DMS153 treated with DMSO at 0.1 percent for 48 hours (cell line): Measurements from ENCODE around the gene ST6GALNAC3.
A peak's percentile ranks its signal among the peaks of the same experiment; 100 is the strongest.
"Not testable (repeated sequence)": the region's sequence is repeated elsewhere in the genome, so short reads cannot be mapped to it uniquely, and the experiment has no call there.

Experiments
- DNase-seq: peaks from one replicate; lab custom pipeline; 2025; ENCODE audit not compliant: unreplicated experiment; lab: John Stamatoyannopoulos, UW

Gene ST6GALNAC3

DNA sequence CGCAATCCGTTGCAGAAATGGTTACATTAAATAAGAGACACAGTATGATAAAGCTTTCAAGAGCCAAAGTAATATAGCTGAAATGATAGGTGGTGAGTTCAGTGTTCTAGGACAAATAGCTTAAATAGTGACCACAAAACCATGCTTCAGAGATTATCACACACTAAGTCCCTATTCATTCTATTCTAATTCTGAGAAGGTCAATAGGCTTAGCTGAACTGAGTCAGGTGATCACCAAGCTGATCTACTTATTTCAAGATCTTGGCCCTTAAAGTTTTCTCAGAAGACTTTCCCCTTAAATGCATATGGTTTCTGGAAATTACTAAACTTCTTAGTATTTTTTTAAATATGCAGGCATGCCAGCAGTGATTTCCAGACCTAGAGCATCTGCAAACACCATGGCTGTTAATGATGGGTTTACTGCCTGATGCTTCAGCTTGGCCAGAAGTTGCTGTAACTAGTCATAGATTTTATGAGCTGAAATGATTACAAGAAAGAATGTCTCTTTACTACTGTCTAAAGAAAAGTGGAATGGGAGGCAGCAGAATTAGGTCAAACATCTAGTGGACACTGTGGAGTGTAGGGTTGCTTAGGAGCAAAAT, 242.9 kb downstream of the ST6GALNAC3 start:
- DNase-seq: no peak

DNA sequence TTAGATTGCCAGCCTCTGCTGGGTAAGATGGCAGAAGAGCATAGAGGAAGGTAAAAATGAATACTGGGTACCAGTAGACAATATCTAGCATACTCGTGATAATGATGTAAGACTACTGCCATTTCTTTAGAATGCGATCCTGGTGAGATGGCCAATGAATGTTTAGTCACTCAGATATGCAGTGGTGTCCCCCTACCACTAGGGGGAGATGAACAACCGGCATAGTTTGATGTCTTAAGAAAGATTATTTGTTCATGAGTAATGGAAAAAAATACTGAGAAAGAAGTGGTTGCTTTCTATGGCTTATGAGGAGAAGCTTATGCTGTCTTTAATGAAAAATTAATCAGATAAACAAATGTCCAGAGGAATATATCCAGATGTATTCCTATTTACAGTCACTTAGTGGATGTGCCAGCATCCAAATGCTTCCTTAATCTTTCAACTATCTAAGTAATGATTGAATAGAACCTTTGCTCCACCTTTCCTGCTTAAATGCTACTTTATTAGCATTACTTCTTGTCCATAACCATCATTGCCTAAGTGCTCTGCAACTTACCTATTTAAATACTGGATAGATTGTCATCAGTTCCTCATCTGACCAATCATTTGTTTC, 256.6 kb downstream of the ST6GALNAC3 start:
- DNase-seq: peak; percentile 30

DNA sequence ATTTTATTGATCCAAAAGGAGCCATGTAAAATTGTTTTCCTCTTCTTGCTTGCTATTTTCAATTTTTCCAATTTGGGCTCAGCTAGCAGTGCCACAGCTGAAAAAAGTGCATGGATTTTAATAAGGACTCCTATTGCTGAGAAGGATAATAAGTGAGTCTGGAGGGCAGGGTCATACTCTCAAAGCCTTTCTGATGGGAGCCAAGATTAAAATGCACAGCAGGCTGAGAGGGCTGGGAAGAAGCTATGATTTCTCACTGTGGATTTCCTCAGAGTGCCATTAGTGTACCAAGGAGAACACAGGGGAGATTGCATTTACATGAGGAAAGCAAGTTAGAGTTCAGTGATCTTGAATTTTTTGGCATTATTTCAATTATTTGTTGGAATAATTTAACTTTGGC, 261.3 kb downstream of the ST6GALNAC3 start:
- no peak for DNase-seq

DNA sequence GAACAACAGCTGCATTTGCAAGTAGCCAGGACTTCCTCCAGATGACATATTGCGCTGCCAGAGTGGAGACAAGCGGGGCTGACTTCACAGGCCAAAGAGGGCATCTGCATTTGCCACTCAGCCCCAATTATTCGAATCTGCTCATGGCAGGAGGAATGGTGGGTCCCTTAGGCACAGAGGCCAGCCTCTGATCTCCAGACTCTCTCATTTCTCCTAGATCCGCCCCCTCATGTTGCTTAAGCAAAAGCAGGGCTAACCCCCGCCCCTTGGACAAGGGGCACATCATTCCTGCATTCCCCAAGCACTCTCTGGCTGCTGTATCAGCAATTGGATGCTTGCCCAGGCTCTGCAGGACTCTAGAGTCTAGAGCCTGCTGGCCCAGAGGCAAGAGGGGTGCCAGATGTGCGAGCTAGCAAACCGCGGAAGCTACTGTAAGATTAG, 262.4 kb downstream of the ST6GALNAC3 start:
- no peak for DNase-seq

DNA sequence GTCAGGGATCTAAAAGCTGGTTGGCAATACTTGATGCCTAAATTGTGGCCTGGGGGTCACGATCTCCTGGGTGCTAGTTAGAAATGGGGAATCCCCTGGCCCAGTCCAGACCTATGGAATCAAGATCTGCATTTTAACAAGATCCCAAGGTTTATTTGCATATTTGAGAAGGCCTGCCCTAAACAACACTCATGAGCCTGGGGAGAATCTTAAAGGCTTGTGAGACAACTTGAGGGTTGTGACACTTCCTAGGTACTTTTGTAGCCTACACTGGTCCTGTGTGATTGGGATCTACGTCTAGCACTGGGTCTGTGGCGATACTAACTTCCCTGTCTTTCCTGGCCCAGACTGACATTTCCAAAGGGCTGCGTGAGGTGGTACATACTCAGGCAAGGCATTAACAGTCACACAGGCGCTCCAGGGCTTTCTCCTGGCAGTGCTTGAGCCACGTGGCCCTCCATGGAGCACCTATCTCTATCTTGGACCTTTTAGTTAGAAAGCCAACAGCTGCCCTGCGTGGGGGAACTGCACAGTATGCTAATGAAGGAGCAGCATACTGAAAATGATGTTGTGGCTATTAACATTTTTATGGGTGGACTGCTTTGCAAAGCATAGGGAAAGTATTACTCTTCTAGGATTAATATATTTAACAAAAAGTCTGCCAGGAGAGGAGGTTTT, 263.1 kb downstream of the ST6GALNAC3 start:
- DNase-seq: no peak

DNA sequence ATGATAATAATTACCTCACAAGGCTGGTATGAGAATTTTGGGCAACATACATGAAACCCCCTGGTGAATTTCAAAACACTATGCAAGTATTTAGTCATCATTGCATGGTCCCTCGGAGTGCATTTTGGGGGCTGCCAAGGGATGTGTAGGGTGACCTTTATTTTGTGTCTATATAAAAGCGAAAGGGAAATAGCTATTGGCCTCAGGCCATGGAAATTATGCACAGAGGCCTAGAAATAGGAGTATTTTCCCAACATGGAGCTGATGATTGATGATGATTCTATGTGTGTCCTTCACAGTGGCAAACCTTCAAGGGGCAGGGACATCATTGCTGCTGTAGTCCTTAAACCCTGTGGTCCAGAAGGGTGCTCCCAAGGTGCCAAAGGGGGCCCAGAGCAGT, 265.5 kb downstream of the ST6GALNAC3 start:
- DNase-seq: no peak

DNA sequence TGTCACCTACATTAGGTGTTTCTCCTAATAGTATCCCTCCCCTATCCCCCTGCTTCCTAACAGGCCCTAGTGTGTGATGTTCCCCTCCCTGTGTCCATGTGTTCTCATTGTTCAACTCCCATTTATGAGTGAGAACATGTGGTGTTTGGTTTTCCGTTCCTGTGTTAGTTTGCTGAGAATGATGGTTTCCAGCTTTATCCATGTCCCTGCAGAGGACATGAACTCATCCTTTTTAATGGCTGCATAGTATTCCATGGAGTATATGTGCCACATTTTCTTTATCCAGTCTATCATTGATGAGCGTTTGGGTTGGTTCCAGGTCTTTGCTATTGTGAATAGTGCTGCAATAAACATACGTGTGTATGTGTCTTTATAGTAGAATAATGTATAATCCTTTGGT, 267.3 kb downstream of the ST6GALNAC3 start:
- DNase-seq: not testable (repeated sequence)

DNA sequence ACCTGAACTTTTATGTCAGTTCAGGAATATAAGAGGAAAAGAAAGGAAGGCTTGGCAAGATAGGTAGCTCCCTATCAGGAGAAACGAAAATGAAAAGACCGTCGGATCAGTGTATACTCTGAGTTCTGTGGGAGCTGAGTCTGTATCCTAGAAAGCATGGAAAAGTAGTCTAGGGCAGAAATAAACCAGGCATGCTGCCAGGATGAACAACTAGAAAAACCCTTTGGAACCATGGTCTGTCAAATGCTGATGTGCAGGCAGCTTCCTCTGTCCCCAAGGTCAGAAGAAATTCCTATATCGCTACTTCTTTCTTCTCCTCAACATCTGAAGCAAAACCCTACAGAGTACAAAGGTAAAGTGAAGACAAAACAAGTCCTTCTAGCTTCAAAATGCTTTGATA, 268.8 kb downstream of the ST6GALNAC3 start:
- no peak for DNase-seq

DNA sequence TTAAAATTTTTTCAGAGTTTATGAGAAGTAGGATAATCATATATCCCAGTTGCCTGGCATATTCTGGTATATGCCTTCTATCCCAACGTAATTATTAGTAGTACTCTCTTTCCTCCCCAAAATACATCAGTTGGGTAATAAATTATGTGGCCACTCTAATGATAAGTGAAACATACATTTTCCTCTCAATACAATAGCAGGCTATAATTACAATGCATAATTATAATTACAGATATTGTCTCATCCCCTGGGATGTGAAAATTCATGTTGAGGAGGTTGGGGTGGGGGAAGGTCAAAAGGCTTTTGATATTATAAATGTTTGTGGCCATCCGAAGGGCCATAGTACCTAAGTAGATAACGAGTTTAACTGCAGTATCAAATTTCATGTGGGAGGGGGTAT, 277.1 kb downstream of the ST6GALNAC3 start:
- DNase-seq: no peak

DNA sequence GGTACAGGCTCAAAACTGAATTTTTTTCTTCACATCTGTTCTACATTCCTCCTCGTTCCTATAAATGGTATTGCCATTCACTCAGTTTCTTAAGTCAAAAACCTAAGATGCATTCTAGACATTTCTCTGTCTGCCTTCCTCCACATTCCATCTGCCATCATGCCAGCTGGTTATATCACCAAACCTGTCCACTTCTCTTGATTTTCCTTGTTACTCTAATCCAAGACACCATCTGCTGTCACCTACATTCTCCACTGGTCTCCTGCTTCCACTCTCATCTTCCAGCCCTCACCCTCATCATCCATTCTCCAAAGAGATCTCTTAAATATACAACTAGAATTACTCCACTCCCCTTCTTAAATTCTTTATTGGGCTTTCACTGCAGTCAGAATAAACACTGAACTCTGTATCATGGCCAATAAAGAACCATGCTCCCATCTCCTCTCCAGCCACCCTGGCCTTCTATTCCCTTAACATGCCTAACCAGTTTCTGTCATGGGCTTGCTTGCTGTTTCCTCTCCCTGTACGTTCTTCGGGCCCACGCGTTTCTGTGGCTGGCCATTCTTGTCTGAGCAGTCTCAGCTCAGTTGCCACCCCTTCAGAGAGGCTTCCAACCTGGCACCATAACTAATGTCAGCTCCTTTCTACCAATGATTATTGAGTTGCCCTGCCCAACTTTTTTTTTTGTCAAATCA, 278.3 kb downstream of the ST6GALNAC3 start:
- DNase-seq: no peak

DNA sequence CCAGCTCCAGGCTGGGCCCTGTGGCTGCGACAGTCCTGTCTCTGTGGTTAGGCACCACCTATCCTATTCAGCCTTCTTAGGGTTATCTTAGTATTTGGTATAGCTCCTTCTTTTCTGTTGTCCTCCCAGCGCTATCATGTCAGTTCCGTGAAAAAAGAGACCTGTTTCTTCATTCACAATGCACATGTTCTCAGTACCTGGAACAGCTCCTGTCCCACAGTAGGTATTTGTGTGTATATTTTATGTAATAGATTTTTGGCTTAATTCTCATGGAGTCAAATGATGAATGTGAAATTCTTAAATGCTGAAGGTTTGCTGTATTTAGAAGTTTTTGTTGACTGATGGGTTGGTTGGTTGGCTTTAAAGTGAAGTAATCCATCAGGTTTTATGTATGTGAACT, 279.7 kb downstream of the ST6GALNAC3 start:
- DNase-seq: no peak

DNA sequence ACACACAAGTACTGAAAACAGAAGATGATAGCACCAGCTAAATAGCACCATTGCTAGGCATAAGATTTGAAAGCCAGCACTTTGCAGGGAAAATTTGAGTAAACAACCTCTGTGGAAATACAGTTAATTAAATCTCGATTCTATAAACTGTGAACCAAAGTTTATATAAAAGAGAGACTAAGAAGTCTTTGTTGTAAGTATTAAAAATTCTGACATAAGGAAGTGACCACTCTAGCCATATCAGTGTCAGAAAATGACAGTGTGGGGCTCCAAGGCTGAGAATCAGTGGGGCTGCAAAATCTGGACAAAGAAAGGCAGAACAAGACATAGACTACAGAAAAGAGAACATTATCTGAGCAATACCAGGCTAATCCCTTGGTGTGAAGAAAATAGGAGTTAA, 292.2 kb downstream of the ST6GALNAC3 start:
- no peak for DNase-seq

DNA sequence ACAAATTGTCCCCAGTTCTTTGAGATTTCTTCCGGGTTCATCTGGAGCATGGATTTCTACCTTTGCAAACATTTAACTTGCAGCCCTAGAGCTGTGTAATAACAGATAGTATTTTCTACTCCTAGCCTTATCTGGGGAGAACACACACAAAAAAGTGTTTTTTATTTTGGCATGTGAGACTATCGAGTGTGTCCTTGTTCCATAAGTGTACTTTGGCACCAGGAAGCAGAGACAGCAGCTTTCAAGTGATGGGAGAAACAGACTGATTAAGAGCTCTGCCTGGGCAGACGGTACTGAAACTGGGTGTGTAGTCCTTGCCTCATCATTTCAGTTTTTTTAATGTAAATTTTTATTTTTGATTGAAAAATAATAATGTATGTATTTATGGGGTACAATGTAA, 297.4 kb downstream of the ST6GALNAC3 start:
- DNase-seq: peak; percentile 22

DNA sequence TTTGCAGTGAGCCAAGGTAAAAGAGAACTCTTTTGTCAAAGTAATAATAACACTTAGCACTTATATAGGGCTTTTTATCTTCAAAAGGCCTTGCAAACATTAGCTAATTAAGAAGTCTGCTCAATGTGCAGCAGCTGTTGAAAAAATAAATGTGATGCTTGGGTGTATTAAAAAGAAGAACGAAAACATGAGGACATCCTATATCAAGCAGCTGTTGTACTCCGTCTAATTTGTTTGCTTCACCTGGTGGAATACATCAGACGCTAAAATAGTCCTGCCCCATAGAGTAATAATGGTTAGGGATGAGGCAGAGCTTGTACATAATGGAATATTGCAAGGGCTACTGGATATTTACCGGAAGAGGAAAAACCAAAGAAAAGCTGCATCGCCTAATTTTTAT, 299.5 kb downstream of the ST6GALNAC3 start:
- peak; percentile 41 for DNase-seq

DNA sequence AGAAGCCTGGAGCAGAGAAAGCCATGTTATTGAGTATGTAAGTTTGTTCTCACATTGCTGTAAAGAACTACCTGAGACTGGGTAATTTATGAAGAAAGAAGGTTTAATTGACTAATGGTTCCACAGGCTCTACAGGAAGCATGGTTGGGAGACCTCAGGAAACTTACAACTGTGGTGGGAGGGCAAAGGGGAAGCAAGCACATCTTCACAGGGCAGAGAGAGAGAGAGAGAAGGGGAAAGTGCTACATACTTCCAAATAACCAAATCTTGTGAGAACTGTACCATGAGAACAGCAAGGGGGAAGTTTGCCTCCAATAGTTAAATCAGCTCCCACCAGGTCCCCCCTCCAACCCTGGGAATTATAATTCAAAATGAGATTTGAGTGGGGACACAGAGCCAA, 302.7 kb downstream of the ST6GALNAC3 start:
- DNase-seq: no peak

DNA sequence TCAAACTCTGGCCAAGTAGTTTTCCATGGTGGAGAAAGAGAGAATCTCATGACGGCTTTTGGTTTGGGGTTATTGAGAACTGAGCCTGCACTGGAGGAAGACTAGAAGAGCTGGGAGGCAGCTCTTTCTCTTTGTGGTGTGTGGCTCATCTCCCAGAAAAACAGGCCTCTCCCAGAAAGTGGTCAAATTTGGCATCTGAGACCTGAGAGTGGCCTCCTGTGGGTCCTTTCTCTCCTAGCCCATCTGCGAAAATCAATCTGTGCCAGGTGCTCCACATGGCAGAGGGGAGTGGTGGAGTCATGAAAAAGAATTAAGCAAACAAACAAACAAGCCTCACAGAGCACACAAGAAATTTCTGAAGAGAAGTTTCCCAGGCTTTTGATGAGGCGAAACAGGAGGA, 305.0 kb downstream of the ST6GALNAC3 start:
- DNase-seq: no peak

DNA sequence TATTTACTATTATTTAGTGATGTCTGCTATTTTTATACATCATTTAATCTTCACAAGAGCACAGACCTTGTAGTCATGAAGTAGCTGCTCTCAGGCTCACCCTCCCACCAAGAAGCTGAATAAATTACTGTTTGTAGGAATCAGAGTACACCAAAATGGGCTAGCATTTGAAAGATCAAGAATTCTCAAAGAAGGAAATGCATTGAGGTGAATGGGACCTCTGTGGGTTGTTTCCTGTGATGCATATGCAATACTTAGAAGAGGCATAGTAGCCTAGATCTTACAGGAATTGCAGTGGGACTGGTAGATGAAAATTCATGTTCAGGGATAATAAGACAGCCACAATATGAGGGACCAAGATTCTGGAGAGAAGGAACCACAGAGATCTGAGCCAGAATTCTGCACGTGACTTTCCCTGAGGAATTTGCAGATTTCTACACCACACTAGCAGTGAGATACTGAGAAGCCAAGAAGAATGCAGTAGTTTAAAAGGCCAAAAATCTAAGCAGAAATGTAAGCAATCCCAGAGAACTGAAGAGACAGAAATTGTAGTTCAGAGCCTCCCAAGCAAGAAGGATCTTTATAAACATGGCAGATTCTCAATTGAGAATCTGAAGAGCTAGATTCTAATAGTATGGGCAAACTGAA, 307.0 kb downstream of the ST6GALNAC3 start:
- no peak for DNase-seq

DNA sequence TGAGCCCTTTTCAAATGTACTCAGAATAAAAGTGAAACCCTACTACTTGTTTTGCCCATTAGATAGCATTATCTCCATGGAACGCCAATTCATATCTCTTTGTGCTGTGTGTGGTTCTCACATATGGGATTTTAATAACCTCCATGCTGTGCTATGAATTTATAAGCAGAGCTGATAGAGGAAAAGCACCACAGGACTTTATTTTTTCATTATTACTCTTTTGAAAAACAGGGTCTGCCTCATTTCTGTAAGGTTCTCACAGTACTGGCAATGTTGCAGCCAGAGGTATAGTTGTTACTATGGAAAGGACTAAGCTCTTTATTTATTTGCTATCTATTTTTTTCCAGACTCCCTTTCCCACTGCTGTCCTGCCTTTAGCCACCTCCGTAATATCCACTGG, 313.7 kb downstream of the ST6GALNAC3 start:
- DNase-seq: no peak

DNA sequence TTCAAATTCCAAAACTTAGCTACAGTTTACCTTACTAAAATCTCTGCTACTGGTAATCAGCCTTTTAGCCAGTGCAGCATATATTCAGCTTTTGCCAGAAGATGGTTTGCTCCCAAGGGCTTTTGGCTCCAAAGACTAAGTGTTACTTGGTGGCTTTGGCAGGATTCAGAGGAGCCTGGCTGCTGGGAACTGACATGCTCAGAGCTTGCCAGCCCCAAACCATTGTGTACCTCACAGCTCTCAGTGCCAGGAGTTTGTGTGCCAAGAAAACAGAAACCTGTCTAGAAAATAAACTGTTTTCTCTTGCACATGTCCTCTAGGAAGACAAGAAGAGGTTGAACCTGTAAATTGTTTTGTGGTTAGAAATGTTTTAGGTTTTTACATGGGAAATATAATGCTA, 315.9 kb downstream of the ST6GALNAC3 start:
- no peak for DNase-seq

DNA sequence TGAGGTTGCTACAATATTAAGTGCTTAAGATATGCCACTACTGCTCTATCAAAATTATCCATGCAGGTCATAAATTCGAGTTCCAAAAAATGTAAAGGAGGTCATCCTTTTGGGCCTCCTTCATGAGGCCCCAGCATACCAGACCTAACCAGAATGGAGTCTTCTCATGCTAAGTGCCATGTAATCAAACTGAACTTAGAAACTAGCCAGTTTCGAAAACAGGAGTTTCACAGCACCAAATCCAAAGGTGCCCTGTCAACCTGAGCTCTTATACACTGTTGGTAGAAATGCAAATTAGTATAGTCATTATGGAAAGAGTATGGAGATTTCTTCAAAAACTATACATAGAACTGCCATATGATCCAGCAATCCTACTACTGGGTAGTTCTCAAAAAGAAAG, 320.5 kb downstream of the ST6GALNAC3 start:
- DNase-seq: no peak

DNA sequence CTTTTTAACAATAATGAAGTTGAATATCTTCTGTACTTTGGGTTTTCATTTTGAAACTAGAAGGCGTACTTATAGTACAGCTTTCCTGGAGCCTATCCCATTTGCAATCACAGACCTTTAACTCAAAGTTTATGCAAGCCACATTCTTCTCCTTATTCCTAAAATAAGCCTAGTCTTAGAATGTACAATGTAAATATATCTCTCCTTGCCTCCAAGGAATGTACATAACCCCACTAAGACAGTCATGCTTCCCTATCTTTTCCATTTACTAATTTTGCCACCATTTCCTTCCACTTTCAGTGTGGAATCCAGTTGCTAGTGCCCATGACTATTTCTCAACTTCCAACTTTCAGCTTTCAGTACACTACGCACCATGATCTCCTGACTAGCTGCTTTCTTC, 327.6 kb downstream of the ST6GALNAC3 start:
- no peak for DNase-seq

DNA sequence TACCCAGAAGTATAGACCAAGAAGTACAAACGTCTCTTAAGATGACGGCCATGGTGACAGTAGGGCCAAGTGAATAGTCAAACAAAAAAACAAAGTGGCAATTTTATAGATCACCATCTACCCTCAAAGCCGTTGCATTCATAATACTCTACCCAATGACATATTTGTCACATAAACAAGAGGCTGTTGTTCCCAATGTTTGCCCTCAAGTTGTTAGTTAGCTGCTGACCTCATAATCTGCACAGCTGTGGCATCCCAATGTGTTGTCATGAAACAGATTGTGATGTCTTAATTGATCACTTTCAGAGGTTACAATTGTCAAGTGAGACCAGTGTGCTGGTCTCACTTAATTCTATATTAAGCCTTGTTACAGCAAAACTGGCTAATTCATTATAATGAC, 333.8 kb downstream of the ST6GALNAC3 start:
- DNase-seq: no peak
